Glutamatergic neuron (in vitro differentiated cells): ENCODE data around the gene GRID2IP. TPM values are rescaled to one million over a fixed set of nuclear protein-coding genes. Genes with fewer than 3 reads are reported as not detected.

Experiments
- DNase-seq: peaks from one replicate; pipeline ENCODE4 v3.0.0; 2022
- H3K27ac Mint-ChIP-seq: one replicate; pipeline ENCODE4 v1.8.0; 2020; ENCODE audit warnings: mild to moderate bottlenecking, mixed read lengths, inconsistent platforms; ENCODE audit not compliant: unreplicated experiment
- H3K27me3 Mint-ChIP-seq: one replicate; pipeline ENCODE4 v1.8.0; 2020; ENCODE audit warnings: mild to moderate bottlenecking, moderate library complexity, mixed read lengths, inconsistent platforms; ENCODE audit not compliant: unreplicated experiment
- H3K36me3 Mint-ChIP-seq: one replicate; pipeline ENCODE4 v1.8.0; 2020; ENCODE audit warnings: mild to moderate bottlenecking, mixed read lengths, inconsistent platforms; ENCODE audit not compliant: unreplicated experiment
- H3K4me1 Mint-ChIP-seq: one replicate; pipeline ENCODE4 v1.8.0; 2020; ENCODE audit warnings: mild to moderate bottlenecking, low read depth, mixed read lengths, inconsistent platforms; ENCODE audit not compliant: unreplicated experiment
- H3K4me3 Mint-ChIP-seq: one replicate; pipeline ENCODE4 v1.8.0; 2020; ENCODE audit warnings: mild to moderate bottlenecking, mixed read lengths, inconsistent platforms; ENCODE audit not compliant: unreplicated experiment
- H3K9me3 Mint-ChIP-seq: one replicate; pipeline ENCODE4 v1.8.0; 2020; ENCODE audit warnings: mild to moderate bottlenecking, moderate library complexity, mixed read lengths, inconsistent platforms; ENCODE audit not compliant: unreplicated experiment
- CTCF ChIP-seq: fragments of 200-600 bp; sonication (generic); IDR thresholded peaks from one replicate; pipeline ENCODE4 v1.5.0; 2021; ENCODE audit not compliant: partially characterized antibody, unreplicated experiment
- total RNA-seq: library from RNA; stranded (reverse); fragmentation: NEBNext Ultra II Directional; extraction: Animal tissue kit (Norgen Biotek cat#: 25700); gene quantifications from one replicate; pipeline ENCODE4 v1.2.1, GENCODE V29; 2021; ENCODE audit not compliant: unreplicated experiment

Gene GRID2IP
- total RNA-seq, 1 donor from 2014 or later = 0.66 TPM

DNA sequence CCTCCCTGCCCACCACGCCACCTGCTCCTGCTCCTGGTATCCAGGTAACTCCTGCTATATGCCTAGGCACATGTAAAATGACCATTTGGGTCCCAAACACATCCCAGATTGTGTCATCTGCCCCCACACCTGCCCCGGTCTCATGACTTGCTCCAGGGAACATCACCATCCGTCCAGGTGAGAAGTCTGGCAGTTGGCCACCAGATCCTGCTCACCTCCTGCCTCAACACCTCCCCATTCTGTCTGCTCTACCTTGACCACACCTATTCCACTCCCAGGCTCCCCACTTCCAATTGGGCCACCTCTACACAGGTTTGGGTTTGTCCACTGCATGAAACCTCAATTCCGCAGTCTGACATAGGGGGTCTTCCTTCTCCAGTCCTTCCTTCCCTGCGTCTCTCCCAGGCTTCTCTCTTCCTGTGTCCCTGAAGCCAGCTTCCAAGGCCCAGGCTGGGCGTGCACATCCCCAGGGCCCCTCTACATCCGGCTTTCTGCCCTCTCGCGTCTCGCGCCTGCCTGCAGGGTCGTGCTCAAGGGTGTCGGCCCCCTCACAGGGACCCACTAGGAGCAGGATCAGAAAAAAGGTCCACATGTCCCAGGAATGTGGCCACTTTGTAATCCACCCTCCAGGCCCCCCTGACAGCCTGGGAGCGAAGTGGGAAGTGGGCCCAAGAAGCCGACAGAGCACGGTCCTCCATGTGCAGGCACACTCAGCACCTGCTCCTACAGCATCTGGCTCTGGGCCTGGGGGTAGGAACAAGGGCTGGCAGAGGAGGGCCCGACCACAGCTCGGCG, 54.2 kb downstream of the GRID2IP start:
- H3K4me3 Mint-ChIP-seq = no peak overlapping the region
- no peak for DNase-seq
- no peak overlapping the region for H3K27ac Mint-ChIP-seq
- no peaks in the 10 kb centered on the region for H3K27me3 Mint-ChIP-seq
- H3K9me3 Mint-ChIP-seq = peaks cover 2% of the 10 kb centered on the region
- no peaks in the 10 kb centered on the region for H3K36me3 Mint-ChIP-seq
- no peak for TF ChIP-seq CTCF
- peaks cover 2% of the 10 kb centered on the region for H3K4me1 Mint-ChIP-seq

DNA sequence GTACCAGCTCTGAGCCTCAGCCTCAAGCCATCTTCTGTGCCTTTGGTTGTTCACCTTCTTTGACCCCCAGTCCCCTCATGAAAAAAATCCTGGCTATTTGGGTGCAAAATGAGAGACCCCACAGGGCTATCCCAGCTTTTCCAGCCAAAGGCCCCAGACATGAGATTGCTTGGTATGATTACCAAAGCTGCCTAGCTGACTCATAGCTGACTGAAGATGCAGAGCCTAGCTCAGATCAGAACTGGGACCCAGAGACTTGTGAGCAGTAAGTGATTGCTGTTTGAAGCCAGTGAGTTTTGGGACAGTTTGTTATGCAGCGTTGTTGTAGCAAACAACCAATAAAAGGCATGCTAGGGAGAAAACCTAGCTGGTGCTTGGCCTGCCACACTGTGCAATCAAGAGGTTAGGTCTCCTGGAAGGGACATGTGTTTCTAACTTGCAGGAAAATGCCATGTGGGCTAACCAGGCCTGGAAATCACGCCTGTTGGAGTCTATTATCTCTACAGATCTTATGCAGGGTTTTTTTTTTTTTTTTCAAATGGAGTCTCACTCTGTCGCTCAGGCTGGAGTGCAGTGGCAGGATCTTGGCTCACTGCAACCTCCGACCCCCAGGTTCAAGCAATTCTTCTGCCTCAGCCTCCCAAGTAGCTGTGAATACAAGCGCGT, 55.5 kb downstream of the GRID2IP start:
- Mint-ChIP-seq H3K9me3 (no peaks in the 10 kb centered on the region), H3K4me3 (no peak overlapping the region), H3K4me1 (peaks cover 2% of the 10 kb centered on the region), H3K36me3 (no peaks in the 10 kb centered on the region), H3K27ac (no peak overlapping the region), H3K27me3 (no peaks in the 10 kb centered on the region)
- no peak for TF ChIP-seq CTCF
- no peak for DNase-seq

DNA sequence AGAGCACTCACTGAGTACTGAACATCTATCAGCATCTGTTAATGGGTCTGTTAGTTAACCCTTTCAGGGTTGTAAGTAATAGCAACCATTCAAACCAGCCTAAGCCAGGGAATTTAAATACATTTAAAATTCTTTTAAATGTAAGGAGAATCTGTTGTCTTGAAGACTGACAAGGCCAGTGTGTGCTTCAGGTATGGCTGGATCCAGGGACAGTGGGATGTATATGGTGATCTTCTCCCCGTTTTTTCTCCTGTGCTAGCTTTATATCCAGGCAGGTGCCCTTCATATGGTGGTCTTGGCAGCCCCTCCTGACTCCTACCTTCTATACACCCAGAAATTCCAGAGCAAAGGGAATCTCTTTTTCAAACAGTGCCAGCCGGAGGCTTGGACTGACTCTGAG, 56.9 kb downstream of the GRID2IP start:
- no peak for DNase-seq
- TF ChIP-seq CTCF = no peak
- H3K4me3 Mint-ChIP-seq = no peak overlapping the region
- H3K27ac Mint-ChIP-seq = no peak overlapping the region
- H3K36me3 Mint-ChIP-seq = no peaks in the 10 kb centered on the region
- H3K9me3 Mint-ChIP-seq = no peaks in the 10 kb centered on the region
- peaks cover 2% of the 10 kb centered on the region for H3K4me1 Mint-ChIP-seq
- H3K27me3 Mint-ChIP-seq = no peaks in the 10 kb centered on the region

GRCh38 chr7:6491194-6491593, 60.1 kb downstream of the GRID2IP start:
- Mint-ChIP-seq H3K4me1 (no peaks in the 10 kb centered on the region), H3K4me3 (no peak overlapping the region), H3K27ac (no peak overlapping the region), H3K36me3 (no peaks in the 10 kb centered on the region), H3K9me3 (peaks cover 2% of the 10 kb centered on the region), H3K27me3 (no peaks in the 10 kb centered on the region)
- no peak for TF ChIP-seq CTCF
- no peak for DNase-seq

DNA sequence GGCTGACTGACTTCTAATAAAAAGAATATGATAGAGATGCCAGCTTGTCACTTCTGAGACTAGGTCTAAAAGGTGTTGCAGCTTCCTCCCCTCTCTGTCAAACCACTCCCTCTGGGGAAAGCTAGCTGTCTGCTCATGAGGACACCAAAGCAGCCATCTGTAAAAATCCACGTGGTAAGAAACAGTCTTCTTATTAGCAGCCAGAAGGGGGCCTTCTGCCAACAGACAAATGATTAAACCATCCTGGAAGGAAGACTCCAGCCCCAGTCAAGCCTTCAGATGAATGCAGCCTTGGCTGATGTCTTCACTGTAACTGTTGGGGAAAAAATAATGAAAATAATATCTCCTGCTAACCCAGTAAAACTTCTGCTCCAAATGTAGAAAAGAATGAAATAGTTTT, 61.6 kb downstream of the GRID2IP start:
- peaks cover 2% of the 10 kb centered on the region for H3K27me3 Mint-ChIP-seq
- H3K4me1 Mint-ChIP-seq = peaks cover 2% of the 10 kb centered on the region
- H3K27ac Mint-ChIP-seq = no peak overlapping the region
- no peak overlapping the region for H3K4me3 Mint-ChIP-seq
- H3K36me3 Mint-ChIP-seq = no peaks in the 10 kb centered on the region
- peaks cover 2% of the 10 kb centered on the region for H3K9me3 Mint-ChIP-seq
- DNase-seq = no peak
- no peak for TF ChIP-seq CTCF
